ENCODE data around the gene LRRC27.
"Not testable (repeated sequence)": the region's sequence is repeated elsewhere in the genome, so short reads cannot be mapped to it uniquely, and the experiment has no call there.

LRRC27 gene

GRCh38 chr10:132291826-132292225 is 40.2 kb upstream of the LRRC27 start:
- ChIA-PET POLR2A (no interaction called here), CTCF (no interaction called here)
- DNase-seq (ENCODE audit: low read depth, low spot score) = no peak
- no peak for TF ChIP-seq CTCF (IDR thresholded peaks at IDR 0.05; ENCODE audit: insufficient read depth, low read length, missing control alignments)
- H3K4me3 ChIP-seq (ENCODE audit: low read depth, low read length) = no peak overlapping the region

GRCh38 chr10:132292287-132293200 is 39.4 kb upstream of the LRRC27 start:
- POLR2A ChIA-PET = no interaction called here
- CTCF ChIA-PET = no interaction called here
- no peak for TF ChIP-seq CTCF (IDR thresholded peaks at IDR 0.05; ENCODE audit: insufficient read depth, low read length, missing control alignments)
- DNase-seq (ENCODE audit: low read depth, low spot score) = no peak
- H3K4me3 ChIP-seq (ENCODE audit: low read depth, low read length) = no peak overlapping the region

GRCh38 chr10:132293201-132293812 is 38.7 kb upstream of the LRRC27 start:
- CTCF ChIA-PET = no interaction called here
- DNase-seq (ENCODE audit: low read depth, low spot score) = no peak
- POLR2A ChIA-PET = no interaction called here
- TF ChIP-seq CTCF (IDR thresholded peaks at IDR 0.05; ENCODE audit: insufficient read depth, low read length, missing control alignments) = no peak
- H3K4me3 ChIP-seq (ENCODE audit: low read depth, low read length) = no peak overlapping the region

GRCh38 chr10:132293813-132294520 is 38.0 kb upstream of the LRRC27 start:
- DNase-seq (ENCODE audit: low read depth, low spot score) = no peak
- ChIA-PET POLR2A (no interaction called here), CTCF (no interaction called here)
- H3K4me3 ChIP-seq (ENCODE audit: low read depth, low read length) = no peak overlapping the region
- no peak for TF ChIP-seq CTCF (IDR thresholded peaks at IDR 0.05; ENCODE audit: insufficient read depth, low read length, missing control alignments)

GRCh38 chr10:132294561-132295318 is 37.3 kb upstream of the LRRC27 start:
- no peak for DNase-seq (ENCODE audit: low read depth, low spot score)
- ChIA-PET POLR2A (no interaction called here), CTCF (no interaction called here)
- H3K4me3 ChIP-seq (ENCODE audit: low read depth, low read length) = no peak overlapping the region
- TF ChIP-seq CTCF (IDR thresholded peaks at IDR 0.05; ENCODE audit: insufficient read depth, low read length, missing control alignments) = no peak

GRCh38 chr10:132295481-132295880 is 36.5 kb upstream of the LRRC27 start:
- H3K4me3 ChIP-seq (ENCODE audit: low read depth, low read length); DNase-seq (ENCODE audit: low read depth, low spot score); POLR2A ChIA-PET; CTCF ChIA-PET: not testable (repeated sequence)

Measured in AG04449 (cell line).